Thyroid gland (tissue), 4 donors: ENCODE results near the gene IGIP. TPM values are rescaled to one million over a fixed set of nuclear protein-coding genes. Genes with fewer than 3 reads are reported as not detected.

ENCODE experiments used
- DNase-seq, 2 donors: peaks; one replicate each; pipeline ENCODE4 v3.0.0-alpha.2; 2019
- H3K27ac ChIP-seq, 3 donors: fragments of 200-600 bp; sonication (generic); 1 replicate in 2 of 3; 2 replicates in 1 of 3; pipeline ENCODE4 v1.5.1; 2016 to 2019; ENCODE audit warnings: mild to moderate bottlenecking in 1 of 3, moderate library complexity in 1 of 3
- H3K27me3 ChIP-seq: fragments of 200-600 bp; sonication (generic); one replicate; pipeline ENCODE4 v1.5.1; 2019
- H3K36me3 ChIP-seq, 2 donors: fragments of 200-600 bp; sonication (generic); one replicate each; pipeline ENCODE4 v1.5.1; 2016 to 2019
- H3K4me1 ChIP-seq, 2 donors: fragments of 200-600 bp; sonication (generic); one replicate each; pipeline ENCODE4 v1.5.1; 2017 to 2019
- H3K4me3 ChIP-seq, 3 donors: fragments of 200-600 bp; sonication (generic); replicated peaks in 1 of 3; 1 replicate in 2 of 3; 2 replicates in 1 of 3; pipeline ENCODE4 v1.5.1; 2016; ENCODE audit warnings: mild to moderate bottlenecking in 1 of 3
- H3K9me3 ChIP-seq: fragments of 200-600 bp; sonication (generic); one replicate; pipeline ENCODE4 v1.5.1; 2017
- POLR2A ChIP-seq, 2 donors: fragments of 450-650 bp; IDR thresholded peaks; one replicate each; pipeline ENCODE4 v1.6.1; 2017; ENCODE audit warnings: antibody characterized with exemption in 2 of 2, mild to moderate bottlenecking in 2 of 2, moderate library complexity in 1 of 2
- WGBS, 2 donors: methylation state at CpG; one replicate each; pipeline ENCODE4 v1.1.5; 2017; 5-methylcytosine and 5-hydroxymethylcytosine counted together
- intact Hi-C: fragments of 100-400 bp; cut with DNase I; formaldehyde crosslinking; loops from one replicate; pipeline ENCODE4 v1.15.1; 2023
- total RNA-seq, 4 donors: library from RNA; depleted of rRNA; stranded (reverse); fragments of >200 nt; gene quantifications; one replicate each; pipeline ENCODE4 v1.2.3, GENCODE V29; 2016
- TF ChIP-seq, protein P1 (sequence below), 6 experiments: fragments of 200-600 bp in 3 of 6; fragments of 450-650 bp in 3 of 6; sonication (generic) in 3 of 6; IDR thresholded peaks; one replicate each; pipeline ENCODE4 v1.5.1; 2016 to 2019; ENCODE audit warnings: antibody characterized with exemption in 6 of 6, mild to moderate bottlenecking in 2 of 6, inconsistent platforms in 1 of 6, moderate library complexity in 1 of 6

IGIP gene
- total RNA-seq, 4 donors from 2014 or later = 25.1 to 41.3 (median 28.6) TPM

DNA sequence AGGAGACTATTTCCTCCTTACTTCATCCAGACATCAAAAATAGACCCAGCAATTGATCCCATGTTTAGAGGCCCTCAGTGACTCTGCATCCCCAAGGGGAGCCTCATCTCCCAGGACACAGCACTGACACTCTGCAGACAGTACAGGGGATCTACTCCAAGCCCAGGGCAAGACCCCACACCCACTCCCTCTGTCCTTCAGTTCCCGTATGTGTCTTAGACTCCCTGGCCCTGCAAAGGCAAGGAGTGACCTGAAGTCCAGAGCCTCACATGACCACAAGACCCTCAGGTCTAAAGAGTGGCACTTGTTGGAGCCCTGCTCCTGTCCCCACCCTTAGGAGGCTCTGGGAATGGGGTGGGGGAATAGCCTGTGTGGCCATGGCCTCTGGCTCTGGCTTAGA, 21.7 kb downstream of the IGIP start:
- Histone ChIP-seq H3K27me3 (no peaks in the 10 kb centered on the region), H3K4me1 (peaks cover 11 to 15% of the 10 kb centered on the region in 2 donors), H3K36me3 (no peaks in the 10 kb centered on the region), H3K9me3 (no peaks in the 10 kb centered on the region), H3K27ac (no peak overlapping the region), H3K4me3 (no peak overlapping the region)
- no peak for DNase-seq
- intact Hi-C loops = loop anchor here (5.0 kb wide), 1 partner anchor 35 kb away; the partner anchor contains the start of gene PURA
- TF ChIP-seq, protein P1, sequence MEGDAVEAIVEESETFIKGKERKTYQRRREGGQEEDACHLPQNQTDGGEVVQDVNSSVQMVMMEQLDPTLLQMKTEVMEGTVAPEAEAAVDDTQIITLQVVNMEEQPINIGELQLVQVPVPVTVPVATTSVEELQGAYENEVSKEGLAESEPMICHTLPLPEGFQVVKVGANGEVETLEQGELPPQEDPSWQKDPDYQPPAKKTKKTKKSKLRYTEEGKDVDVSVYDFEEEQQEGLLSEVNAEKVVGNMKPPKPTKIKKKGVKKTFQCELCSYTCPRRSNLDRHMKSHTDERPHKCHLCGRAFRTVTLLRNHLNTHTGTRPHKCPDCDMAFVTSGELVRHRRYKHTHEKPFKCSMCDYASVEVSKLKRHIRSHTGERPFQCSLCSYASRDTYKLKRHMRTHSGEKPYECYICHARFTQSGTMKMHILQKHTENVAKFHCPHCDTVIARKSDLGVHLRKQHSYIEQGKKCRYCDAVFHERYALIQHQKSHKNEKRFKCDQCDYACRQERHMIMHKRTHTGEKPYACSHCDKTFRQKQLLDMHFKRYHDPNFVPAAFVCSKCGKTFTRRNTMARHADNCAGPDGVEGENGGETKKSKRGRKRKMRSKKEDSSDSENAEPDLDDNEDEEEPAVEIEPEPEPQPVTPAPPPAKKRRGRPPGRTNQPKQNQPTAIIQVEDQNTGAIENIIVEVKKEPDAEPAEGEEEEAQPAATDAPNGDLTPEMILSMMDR (IDR thresholded peaks at IDR 0.05) = no peak
- no peak for TF ChIP-seq POLR2A (IDR thresholded peaks at IDR 0.05)
- 88 to 100% methylated on average over 1 of the region's 1 CpG for WGBS, 2 donors

DNA sequence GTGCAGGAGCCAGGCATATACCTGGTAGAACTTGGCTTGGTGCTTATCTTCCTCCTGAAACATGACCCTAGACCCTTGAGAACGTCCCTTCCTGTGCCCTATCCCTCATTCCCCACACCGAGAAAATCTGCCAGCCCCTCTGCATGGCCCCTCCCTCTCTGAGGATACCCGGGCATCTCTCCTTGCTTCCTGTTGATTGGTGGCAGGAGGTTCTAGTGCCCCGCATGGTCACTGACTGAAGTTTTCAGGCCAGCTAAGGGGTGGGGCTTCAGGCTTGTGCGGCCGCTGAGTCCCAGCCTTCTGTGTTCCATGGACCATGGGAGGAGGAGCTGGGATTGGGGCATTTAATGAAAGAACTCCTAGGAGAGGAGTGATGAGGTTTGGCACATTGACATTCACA, 22.8 kb downstream of the IGIP start:
- no peaks in the 10 kb centered on the region for H3K9me3 ChIP-seq
- H3K27me3 ChIP-seq = no peaks in the 10 kb centered on the region
- intact Hi-C loops = loop anchor here (5.0 kb wide), 1 partner anchor 36 kb away; the partner anchor contains the start of gene PURA
- peaks cover 11 to 14% of the 10 kb centered on the region in 2 donors for H3K4me1 ChIP-seq
- no peaks in the 10 kb centered on the region for H3K36me3 ChIP-seq
- H3K27ac ChIP-seq = no peak overlapping the region
- H3K4me3 ChIP-seq = no peak overlapping the region
- TF ChIP-seq POLR2A (IDR thresholded peaks at IDR 0.05) = no peak
- TF ChIP-seq, protein P1 (IDR thresholded peaks at IDR 0.05) = peak in 1 of 6 experiments; percentile 7
- peak; percentile 16 to 32 for DNase-seq
- WGBS, 2 donors = 24 to 50% methylated on average over 6 of the region's 6 CpGs

DNA sequence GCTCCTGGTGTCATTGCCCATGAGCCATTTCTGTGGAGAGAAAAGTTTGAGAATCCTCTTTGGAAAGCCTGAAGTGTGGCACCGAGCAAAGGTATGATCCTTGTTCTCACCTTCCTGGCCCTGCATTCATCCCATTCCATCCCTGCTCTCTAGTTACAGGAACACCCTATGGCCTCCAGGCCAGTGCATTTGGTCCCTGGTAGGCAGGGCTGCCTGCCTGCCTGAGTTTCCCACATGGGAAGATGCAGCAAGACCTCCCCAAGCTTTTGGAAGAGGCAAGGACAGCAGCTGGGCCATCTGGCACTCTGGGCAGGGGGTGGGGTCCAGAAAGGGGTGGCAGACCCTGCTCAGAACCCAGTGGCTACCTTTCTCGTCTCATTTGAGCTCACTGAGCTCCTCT, 24.5 kb downstream of the IGIP start:
- H3K4me3 ChIP-seq = no peak overlapping the region
- H3K27me3 ChIP-seq = no peaks in the 10 kb centered on the region
- DNase-seq = no peak
- TF ChIP-seq, protein P1 (IDR thresholded peaks at IDR 0.05) = no peak
- no peak for TF ChIP-seq POLR2A (IDR thresholded peaks at IDR 0.05)
- no peaks in the 10 kb centered on the region for H3K9me3 ChIP-seq
- intact Hi-C loops = no loop called here
- no peaks in the 10 kb centered on the region for H3K36me3 ChIP-seq
- WGBS, 2 donors = 89 to 100% methylated on average over 2 of the region's 2 CpGs
- H3K27ac ChIP-seq = no peak overlapping the region
- H3K4me1 ChIP-seq = peaks cover 11 to 13% of the 10 kb centered on the region in 2 donors

GRCh38 chr5:140151144-140152021, 25.6 kb downstream of the IGIP start:
- Histone ChIP-seq H3K4me3 (no peak overlapping the region), H3K4me1 (peaks cover under 1 to 1% of the 10 kb centered on the region in 2 donors), H3K36me3 (no peaks in the 10 kb centered on the region), H3K27me3 (no peaks in the 10 kb centered on the region), H3K27ac (no peak overlapping the region), H3K9me3 (no peaks in the 10 kb centered on the region)
- no peak for DNase-seq
- intact Hi-C loops = no loop called here
- TF ChIP-seq, protein P1 (IDR thresholded peaks at IDR 0.05) = no peak
- TF ChIP-seq POLR2A (IDR thresholded peaks at IDR 0.05) = no peak
- 79 to 80% methylated on average over 7 of the region's 7 CpGs for WGBS, 2 donors
